NCI-H1436 treated with DMSO at 0.1 percent for 48 hours (cell line): ENCODE results near the gene UMAD1.
"Not testable (repeated sequence)": the region's sequence is repeated elsewhere in the genome, so short reads cannot be mapped to it uniquely, and the experiment has no call there.

ENCODE experiments used
- DNase-seq: peaks from one replicate; lab custom pipeline; 2025; lab: John Stamatoyannopoulos, UW

The UMAD1 gene

GRCh38 chr7:7798510-7798909 lies 158.0 kb downstream of the UMAD1 start:
- DNase-seq = no peak

- no peak for DNase-seq
Measured at GRCh38 chr7:7799138-7799537, 158.6 kb downstream of the UMAD1 start.

GRCh38 chr7:7802531-7802930 lies 162.0 kb downstream of the UMAD1 start:
- DNase-seq = no peak

GRCh38 chr7:7803715-7804178 lies 163.2 kb downstream of the UMAD1 start:
- DNase-seq = no peak

GRCh38 chr7:7804822-7805221 lies 164.3 kb downstream of the UMAD1 start:
- not testable (repeated sequence) for DNase-seq

GRCh38 chr7:7805511-7806153 lies 165.1 kb downstream of the UMAD1 start:
- no peak for DNase-seq

- DNase-seq = no peak
Measured at GRCh38 chr7:7808156-7808555, 167.6 kb downstream of the UMAD1 start.

- DNase-seq = no peak
Measured at GRCh38 chr7:7808626-7809025, 168.1 kb downstream of the UMAD1 start.

GRCh38 chr7:7810380-7810779 lies 169.8 kb downstream of the UMAD1 start:
- no peak for DNase-seq

- DNase-seq = no peak
Measured at GRCh38 chr7:7810826-7811225, 170.3 kb downstream of the UMAD1 start.

GRCh38 chr7:7812112-7812511 lies 171.6 kb downstream of the UMAD1 start:
- DNase-seq = no peak

GRCh38 chr7:7815395-7815794 lies 174.8 kb downstream of the UMAD1 start:
- DNase-seq = no peak

- DNase-seq = no peak
Measured at GRCh38 chr7:7816084-7816483, 175.5 kb downstream of the UMAD1 start.

GRCh38 chr7:7816816-7817536 lies 176.4 kb downstream of the UMAD1 start:
- no peak for DNase-seq

GRCh38 chr7:7817748-7818147 lies 177.2 kb downstream of the UMAD1 start:
- DNase-seq = no peak

GRCh38 chr7:7818179-7818578 lies 177.6 kb downstream of the UMAD1 start:
- not testable (repeated sequence) for DNase-seq

- no peak for DNase-seq
Measured at GRCh38 chr7:7819442-7820247, 179.1 kb downstream of the UMAD1 start.

- no peak for DNase-seq
Measured at GRCh38 chr7:7820409-7820808, 179.9 kb downstream of the UMAD1 start.

GRCh38 chr7:7820939-7821338 lies 180.4 kb downstream of the UMAD1 start:
- DNase-seq = no peak

GRCh38 chr7:7821517-7821916 lies 181.0 kb downstream of the UMAD1 start:
- DNase-seq = peak; percentile 20

- not testable (repeated sequence) for DNase-seq
Measured at GRCh38 chr7:7825294-7825693, 184.7 kb downstream of the UMAD1 start.

GRCh38 chr7:7829667-7830066 lies 189.1 kb downstream of the UMAD1 start:
- no peak for DNase-seq
